ENCODE measurements around the gene PURA. TPM values are rescaled to one million over a fixed set of nuclear protein-coding genes. Genes with fewer than 3 reads are reported as not detected.
"Not testable (repeated sequence)": the region's sequence is repeated elsewhere in the genome, so short reads cannot be mapped to it uniquely, and the experiment has no call there.

The PURA gene
- total RNA-seq, 2 donors from 2014 or later, result 11.9 to 14.2 TPM

GRCh38 chr5:140148508-140148907 is 34.6 kb downstream of the PURA start:
- no peak overlapping the region for H3K27ac Mint-ChIP-seq

GRCh38 chr5:140150201-140150600 is 36.3 kb downstream of the PURA start:
- Mint-ChIP-seq H3K36me3 (ENCODE audit: insufficient read depth in 2 of 2) (no peaks in the 10 kb centered on the region), H3K4me1 (ENCODE audit: low read depth) (peaks cover 13% of the 10 kb centered on the region), H3K27me3 (ENCODE audit: low read depth) (peaks cover 22% of the 10 kb centered on the region), H3K4me3 (no peak overlapping the region), H3K9me3 (no peaks in the 10 kb centered on the region), H3K27ac (no peak overlapping the region)
- ATAC-seq (replicated peaks in 1 of 2) (no peak), DNase-seq (no peak)

More at GRCh38 chr5:140148508-140148907, 34.6 kb downstream of the PURA start:
- peaks cover 23% of the 10 kb centered on the region for H3K4me1 Mint-ChIP-seq (ENCODE audit: low read depth)
- peaks cover 26% of the 10 kb centered on the region for H3K27me3 Mint-ChIP-seq (ENCODE audit: low read depth)
- H3K4me3 Mint-ChIP-seq, result no peak overlapping the region
- H3K36me3 Mint-ChIP-seq (ENCODE audit: insufficient read depth in 2 of 2), result no peaks in the 10 kb centered on the region
- DNase-seq (no peak), ATAC-seq (replicated peaks in 1 of 2) (no peak)
- H3K9me3 Mint-ChIP-seq, result no peaks in the 10 kb centered on the region

GRCh38 chr5:140151144-140152021 is 37.5 kb downstream of the PURA start:
- no peak for ATAC-seq (replicated peaks in 1 of 2)
- H3K9me3 Mint-ChIP-seq, result no peaks in the 10 kb centered on the region
- H3K27ac Mint-ChIP-seq, result no peak overlapping the region
- H3K4me1 Mint-ChIP-seq (ENCODE audit: low read depth), result peaks cover 8% of the 10 kb centered on the region
- no peaks in the 10 kb centered on the region for H3K36me3 Mint-ChIP-seq (ENCODE audit: insufficient read depth in 2 of 2)
- H3K4me3 Mint-ChIP-seq, result no peak overlapping the region
- no peak for DNase-seq
- H3K27me3 Mint-ChIP-seq (ENCODE audit: low read depth), result peaks cover 17% of the 10 kb centered on the region

GRCh38 chr5:140152022-140152999 is 38.4 kb downstream of the PURA start:
- no peak overlapping the region for H3K27ac Mint-ChIP-seq
- no peak for ATAC-seq (replicated peaks in 1 of 2)

GRCh38 chr5:140153255-140153654 is 39.3 kb downstream of the PURA start:
- Mint-ChIP-seq H3K36me3 (ENCODE audit: insufficient read depth in 2 of 2) (no peaks in the 10 kb centered on the region), H3K4me3 (no peak overlapping the region), H3K27me3 (ENCODE audit: low read depth) (no peaks in the 10 kb centered on the region), H3K9me3 (no peaks in the 10 kb centered on the region), H3K27ac (no peak overlapping the region), H3K4me1 (ENCODE audit: low read depth) (peaks cover 9% of the 10 kb centered on the region)
- DNase-seq (no peak), ATAC-seq (replicated peaks in 1 of 2) (no peak)

More at GRCh38 chr5:140152022-140152999, 38.4 kb downstream of the PURA start:
- H3K36me3 Mint-ChIP-seq (ENCODE audit: insufficient read depth in 2 of 2), result no peaks in the 10 kb centered on the region
- H3K4me1 Mint-ChIP-seq (ENCODE audit: low read depth), result peaks cover 8% of the 10 kb centered on the region
- no peaks in the 10 kb centered on the region for H3K9me3 Mint-ChIP-seq
- H3K27me3 Mint-ChIP-seq (ENCODE audit: low read depth), result peaks cover 8% of the 10 kb centered on the region
- DNase-seq, result no peak
- H3K4me3 Mint-ChIP-seq, result no peak overlapping the region

GRCh38 chr5:140153905-140154304 is 40.0 kb downstream of the PURA start:
- Mint-ChIP-seq H3K4me1 (ENCODE audit: low read depth) (peaks cover 9% of the 10 kb centered on the region), H3K27me3 (ENCODE audit: low read depth) (no peaks in the 10 kb centered on the region), H3K36me3 (ENCODE audit: insufficient read depth in 2 of 2) (no peaks in the 10 kb centered on the region), H3K27ac (no peak overlapping the region), H3K4me3 (no peak overlapping the region), H3K9me3 (no peaks in the 10 kb centered on the region)
- ATAC-seq (replicated peaks in 1 of 2) (no peak), DNase-seq (no peak)

- H3K4me1 Mint-ChIP-seq (ENCODE audit: low read depth); ATAC-seq (replicated peaks in 1 of 2); H3K27ac Mint-ChIP-seq; H3K4me3 Mint-ChIP-seq; H3K27me3 Mint-ChIP-seq (ENCODE audit: low read depth); DNase-seq; H3K9me3 Mint-ChIP-seq; H3K36me3 Mint-ChIP-seq (ENCODE audit: insufficient read depth in 2 of 2): not testable (repeated sequence)
Measured at GRCh38 chr5:140154710-140155381, 40.9 kb downstream of the PURA start.

- ATAC-seq (replicated peaks in 1 of 2), result peak; percentile 99
- Mint-ChIP-seq H3K36me3 (ENCODE audit: insufficient read depth in 2 of 2) (no peaks in the 10 kb centered on the region), H3K27me3 (ENCODE audit: low read depth) (no peaks in the 10 kb centered on the region), H3K27ac (no peak overlapping the region), H3K4me3 (peak overlapping the region; percentile 68 to 71), H3K4me1 (ENCODE audit: low read depth) (peaks cover 9% of the 10 kb centered on the region), H3K9me3 (no peaks in the 10 kb centered on the region)
- DNase-seq, result peak; percentile 87 to 89
Measured at GRCh38 chr5:140157032-140157781, 43.3 kb downstream of the PURA start.

GRCh38 chr5:140159014-140159927 is 45.4 kb downstream of the PURA start:
- Mint-ChIP-seq H3K36me3 (ENCODE audit: insufficient read depth in 2 of 2) (no peaks in the 10 kb centered on the region), H3K4me3 (no peak overlapping the region), H3K27me3 (ENCODE audit: low read depth) (no peaks in the 10 kb centered on the region), H3K9me3 (no peaks in the 10 kb centered on the region), H3K4me1 (ENCODE audit: low read depth) (peaks cover 9% of the 10 kb centered on the region), H3K27ac (no peak overlapping the region)
- DNase-seq (no peak), ATAC-seq (replicated peaks in 1 of 2) (no peak)

GRCh38 chr5:140162275-140162674 is 48.4 kb downstream of the PURA start:
- no peak overlapping the region for H3K4me3 Mint-ChIP-seq
- DNase-seq, result no peak
- ATAC-seq (replicated peaks in 1 of 2), result no peak
- H3K4me1 Mint-ChIP-seq (ENCODE audit: low read depth), result peaks cover 1% of the 10 kb centered on the region
- no peaks in the 10 kb centered on the region for H3K9me3 Mint-ChIP-seq
- no peaks in the 10 kb centered on the region for H3K27me3 Mint-ChIP-seq (ENCODE audit: low read depth)
- no peak overlapping the region for H3K27ac Mint-ChIP-seq
- no peaks in the 10 kb centered on the region for H3K36me3 Mint-ChIP-seq (ENCODE audit: insufficient read depth in 2 of 2)

GRCh38 chr5:140162781-140163180 is 48.9 kb downstream of the PURA start:
- ATAC-seq (replicated peaks in 1 of 2), result no peak
- Mint-ChIP-seq H3K27ac (no peak overlapping the region), H3K36me3 (ENCODE audit: insufficient read depth in 2 of 2) (no peaks in the 10 kb centered on the region), H3K9me3 (no peaks in the 10 kb centered on the region), H3K4me3 (no peak overlapping the region), H3K4me1 (ENCODE audit: low read depth) (no peaks in the 10 kb centered on the region), H3K27me3 (ENCODE audit: low read depth) (no peaks in the 10 kb centered on the region)
- DNase-seq, result no peak

All from activated T-cell treated with anti-CD3 and anti-CD28 coated beads, Interleukin-2, amount 50 U/mL, for 72 hours (primary cell).